RWPE2 (cell line): ENCODE data around the gene ATG4B.

Experiments used
- ATAC-seq: fragments of 200-7000 bp; cut with Tn5 transposase; 3 replicates; pipeline ENCODE4 v1.9.1; 2021; ENCODE audit warnings: low read depth
- DNase-seq: peaks from one replicate; pipeline ENCODE4 v3.0.0-alpha.2; 2020; ENCODE audit warnings: low spot score
- H3K27ac ChIP-seq: fragments of 450-650 bp; 2 replicates; pipeline ENCODE4 v1.5.1; 2017; ENCODE audit warnings: mild to moderate bottlenecking; ENCODE audit not compliant: poor library complexity, severe bottlenecking
- H3K27me3 ChIP-seq: fragments of 250-450 bp; sonication (Bioruptor Pico); 2 replicates; pipeline ENCODE4 v1.5.1; 2021; ENCODE audit warnings: mild to moderate bottlenecking, moderate library complexity; ENCODE audit not compliant: insufficient read depth, poor library complexity, severe bottlenecking
- H3K36me3 ChIP-seq: fragments of 250-450 bp; sonication (Bioruptor Pico); 2 replicates; pipeline ENCODE4 v1.5.1; 2020; ENCODE audit warnings: low read depth, mild to moderate bottlenecking, moderate library complexity
- H3K4me1 ChIP-seq: fragments of 250-450 bp; sonication (Bioruptor Pico); 2 replicates; pipeline ENCODE4 v1.5.1; 2021; ENCODE audit warnings: mild to moderate bottlenecking, moderate library complexity; ENCODE audit not compliant: insufficient read depth, poor library complexity, severe bottlenecking
- H3K4me3 ChIP-seq: fragments of 250-450 bp; sonication (Bioruptor Pico); 2 replicates; pipeline ENCODE4 v1.5.1; 2021; ENCODE audit warnings: mild to moderate bottlenecking, moderate library complexity; ENCODE audit not compliant: severe bottlenecking
- H3K9me3 ChIP-seq: fragments of 250-450 bp; sonication (Bioruptor Pico); 2 replicates; pipeline ENCODE4 v1.5.1; 2021; ENCODE audit warnings: mild to moderate bottlenecking, moderate library complexity; ENCODE audit not compliant: severe bottlenecking
- TF ChIP-seq, protein P1 (sequence below): fragments of 450-650 bp; IDR thresholded peaks from one replicate; pipeline ENCODE4 v1.5.1; 2017; ENCODE audit warnings: mild to moderate bottlenecking, moderate library complexity; ENCODE audit not compliant: poor library complexity, severe bottlenecking

ATG4B gene

DNA sequence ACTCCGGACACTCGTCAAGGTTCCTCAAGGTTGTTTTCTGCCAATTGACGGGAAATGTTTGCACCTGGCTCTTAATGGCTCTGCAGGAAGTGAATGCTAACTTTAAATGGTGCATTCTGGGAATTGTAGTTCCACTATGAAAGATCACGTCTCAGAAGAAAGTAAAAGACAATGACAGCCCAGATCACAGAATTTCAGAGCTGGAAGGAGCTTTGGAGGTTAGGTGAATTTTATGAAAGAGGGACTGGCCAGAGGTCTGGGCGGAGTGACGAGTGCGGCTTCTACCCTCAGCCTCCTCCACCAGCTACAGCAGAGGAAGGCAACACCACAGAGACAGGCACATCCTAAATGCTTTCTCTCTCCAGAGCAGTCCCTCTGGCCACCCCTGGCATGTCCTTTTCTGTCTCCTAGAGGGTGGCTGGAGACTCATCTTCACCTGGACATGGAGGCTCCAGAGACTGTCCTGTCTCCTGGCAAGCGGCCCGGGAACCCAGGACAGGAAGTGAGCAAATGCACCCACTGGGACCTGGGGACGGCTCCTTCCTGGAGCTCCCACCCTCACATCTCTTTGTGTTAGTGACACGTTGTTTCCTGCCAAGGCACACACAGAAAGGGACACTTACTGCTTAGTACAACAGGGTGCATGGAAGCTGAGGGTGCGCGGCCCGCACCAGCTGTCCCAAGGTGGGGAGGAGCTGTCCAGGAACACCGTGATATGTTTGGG, 19.9 kb upstream of the ATG4B start:
- peak; percentile 48; the same call in 1 of the 3 replicates for ATAC-seq
- Histone ChIP-seq H3K27ac (no peak overlapping the region), H3K9me3 (no peaks in the 10 kb centered on the region), H3K36me3 (peaks cover 8% of the 10 kb centered on the region; the same call in 1 of the 2 replicates), H3K27me3 (no peaks in the 10 kb centered on the region), H3K4me1 (no peaks in the 10 kb centered on the region), H3K4me3 (no peak overlapping the region)
- DNase-seq = no peak
- TF ChIP-seq, protein P1, sequence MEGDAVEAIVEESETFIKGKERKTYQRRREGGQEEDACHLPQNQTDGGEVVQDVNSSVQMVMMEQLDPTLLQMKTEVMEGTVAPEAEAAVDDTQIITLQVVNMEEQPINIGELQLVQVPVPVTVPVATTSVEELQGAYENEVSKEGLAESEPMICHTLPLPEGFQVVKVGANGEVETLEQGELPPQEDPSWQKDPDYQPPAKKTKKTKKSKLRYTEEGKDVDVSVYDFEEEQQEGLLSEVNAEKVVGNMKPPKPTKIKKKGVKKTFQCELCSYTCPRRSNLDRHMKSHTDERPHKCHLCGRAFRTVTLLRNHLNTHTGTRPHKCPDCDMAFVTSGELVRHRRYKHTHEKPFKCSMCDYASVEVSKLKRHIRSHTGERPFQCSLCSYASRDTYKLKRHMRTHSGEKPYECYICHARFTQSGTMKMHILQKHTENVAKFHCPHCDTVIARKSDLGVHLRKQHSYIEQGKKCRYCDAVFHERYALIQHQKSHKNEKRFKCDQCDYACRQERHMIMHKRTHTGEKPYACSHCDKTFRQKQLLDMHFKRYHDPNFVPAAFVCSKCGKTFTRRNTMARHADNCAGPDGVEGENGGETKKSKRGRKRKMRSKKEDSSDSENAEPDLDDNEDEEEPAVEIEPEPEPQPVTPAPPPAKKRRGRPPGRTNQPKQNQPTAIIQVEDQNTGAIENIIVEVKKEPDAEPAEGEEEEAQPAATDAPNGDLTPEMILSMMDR = no peak

DNA sequence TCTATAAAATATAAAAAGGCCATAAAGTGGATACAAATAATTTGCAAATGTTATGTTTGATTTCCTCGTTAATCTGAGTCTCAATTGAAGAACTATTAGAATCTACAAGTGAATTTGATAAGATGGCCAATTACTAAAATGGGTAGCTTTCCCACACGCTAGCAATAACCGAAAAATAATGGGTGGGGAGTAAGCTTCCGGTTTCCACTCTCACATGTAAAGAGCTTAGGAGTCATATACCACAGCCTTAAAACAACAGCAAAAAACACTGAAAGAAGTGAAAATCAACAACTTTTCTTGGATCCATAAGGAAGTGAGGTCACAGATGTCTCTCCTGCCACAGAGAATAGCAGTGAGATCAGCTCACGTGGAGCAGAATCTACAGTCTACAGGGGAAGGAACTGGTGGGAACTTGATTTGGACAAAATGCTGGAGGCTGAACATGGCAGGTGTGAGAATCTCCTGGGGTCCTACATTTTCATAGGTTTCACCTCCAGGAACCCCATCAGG, 19.1 kb upstream of the ATG4B start:
- TF ChIP-seq, protein P1 = no peak
- ATAC-seq = no peak
- H3K4me3 ChIP-seq = no peak overlapping the region

DNA sequence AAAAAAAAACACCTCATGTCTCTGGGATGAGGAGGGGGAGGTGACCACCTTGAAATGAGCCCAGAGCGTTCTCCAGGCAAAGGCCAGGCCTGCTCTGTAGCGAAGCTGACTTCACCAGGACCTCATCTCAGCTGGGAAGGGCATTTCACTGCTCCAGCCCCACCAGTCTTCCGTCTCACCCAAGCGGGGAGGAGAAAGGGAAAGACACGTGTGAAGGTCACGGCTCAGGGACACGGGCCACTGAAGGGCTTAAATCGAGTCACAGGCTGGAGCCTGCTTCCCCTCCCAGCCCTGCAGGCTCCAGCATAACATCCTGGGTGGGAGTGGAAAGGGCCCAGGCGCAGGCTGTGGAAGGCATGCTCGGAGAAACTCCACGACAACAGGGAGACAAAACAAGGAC, 18.7 kb upstream of the ATG4B start:
- ATAC-seq (no peak), DNase-seq (no peak)
- Histone ChIP-seq H3K9me3 (no peaks in the 10 kb centered on the region), H3K4me1 (no peaks in the 10 kb centered on the region), H3K36me3 (peaks cover 8% of the 10 kb centered on the region; the same call in 1 of the 2 replicates), H3K27me3 (no peaks in the 10 kb centered on the region), H3K4me3 (no peak overlapping the region), H3K27ac (no peak overlapping the region)
- TF ChIP-seq, protein P1 = no peak

More for the DNA sequence above, 19.1 kb upstream of the ATG4B start:
- H3K36me3 ChIP-seq = peaks cover 8% of the 10 kb centered on the region; the same call in 1 of the 2 replicates
- H3K27me3 ChIP-seq = no peaks in the 10 kb centered on the region
- no peaks in the 10 kb centered on the region for H3K9me3 ChIP-seq
- H3K27ac ChIP-seq = no peak overlapping the region
- DNase-seq = no peak
- H3K4me1 ChIP-seq = no peaks in the 10 kb centered on the region

DNA sequence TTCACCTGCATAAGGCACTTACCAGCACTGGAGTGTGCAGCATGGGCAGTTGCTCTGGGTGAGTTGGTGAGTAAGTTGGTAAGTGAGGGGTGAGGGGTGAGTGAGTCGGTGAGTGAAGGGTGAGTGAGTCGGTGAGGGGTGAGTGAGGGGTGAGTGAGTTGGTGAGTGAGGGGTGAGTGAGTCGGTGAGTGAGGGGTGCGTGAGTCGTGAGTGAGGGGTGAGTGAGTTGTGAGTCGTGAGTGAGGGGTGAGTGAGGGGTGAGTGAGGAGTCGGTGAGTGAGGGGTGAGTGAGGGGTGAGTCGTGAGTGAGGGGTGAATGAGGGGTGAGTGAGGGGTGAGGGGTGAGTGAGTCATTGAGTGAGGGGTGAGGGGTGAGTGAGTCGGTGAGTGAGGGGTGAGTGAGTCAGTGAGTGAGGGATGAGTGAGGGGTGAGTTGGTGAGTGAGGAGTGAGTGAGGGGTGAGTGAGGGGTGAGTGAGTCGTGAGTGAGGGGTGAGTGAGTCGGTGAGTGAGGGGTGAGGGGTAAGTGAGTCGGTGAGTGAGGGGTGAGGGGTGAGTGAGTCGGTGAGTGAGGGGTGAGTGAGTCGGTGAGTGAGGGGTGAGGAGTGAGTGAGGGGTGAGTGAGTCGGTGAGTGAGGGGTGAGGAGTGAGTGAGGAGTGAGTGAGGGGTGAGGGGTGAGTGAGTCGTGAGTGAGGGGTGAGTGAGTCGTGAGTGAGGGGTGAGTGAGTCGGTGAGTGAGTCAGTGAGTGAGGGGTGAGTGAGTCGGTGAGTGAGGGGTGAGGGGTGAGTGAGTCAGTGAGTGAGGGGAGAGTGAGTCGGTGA, 17.7 kb upstream of the ATG4B start:
- Histone ChIP-seq H3K4me1 (no peaks in the 10 kb centered on the region), H3K9me3 (no peaks in the 10 kb centered on the region), H3K4me3 (no peak overlapping the region), H3K36me3 (peaks cover 8% of the 10 kb centered on the region; the same call in 1 of the 2 replicates), H3K27ac (no peak overlapping the region), H3K27me3 (no peaks in the 10 kb centered on the region)
- ATAC-seq (no peak), DNase-seq (no peak)
- TF ChIP-seq, protein P1 = no peak
